Measurements from ENCODE around the gene MEIS1.

GRCh38 chr2:66414896-66415295, 20.0 kb upstream of the MEIS1 start:
- TF ChIP-seq EZH2phosphoT487 (IDR thresholded peaks at IDR 0.05; ENCODE audit: insufficient read depth, low read depth) (no peak), EZH2 (IDR thresholded peaks at IDR 0.05; ENCODE audit: insufficient read depth, poor library complexity, severe bottlenecking) (no peak)

All from GM23248 (cell line).